HEK293T (cell line): ENCODE data around the gene ZSCAN10.

ENCODE experiments used
- ARNT ChIP-seq: fragments of 450-650 bp; IDR thresholded peaks from 2 replicates; pipeline ENCODE4 v1.6.1; 2017; ENCODE audit warnings: mild to moderate bottlenecking
- BHLHE40 ChIP-seq: fragments of 450-650 bp; IDR thresholded peaks from 2 replicates; pipeline ENCODE4 v1.6.1; 2016; ENCODE audit warnings: mild to moderate bottlenecking, moderate library complexity, borderline replicate concordance
- ELF4 ChIP-seq: fragments of 450-650 bp; IDR thresholded peaks from 2 replicates; pipeline ENCODE4 v1.6.1; 2017; ENCODE audit warnings: antibody characterized with exemption
- FOXK2 ChIP-seq: fragments of 450-650 bp; IDR thresholded peaks from 2 replicates; pipeline ENCODE4 v1.6.1; 2016; ENCODE audit warnings: mild to moderate bottlenecking
- FOXM1 ChIP-seq: fragments of 450-650 bp; IDR thresholded peaks from 2 replicates; pipeline ENCODE4 v1.6.1; 2017; ENCODE audit warnings: mild to moderate bottlenecking, borderline replicate concordance
- HDGF ChIP-seq: fragments of 450-650 bp; IDR thresholded peaks from 2 replicates; pipeline ENCODE4 v1.6.1; 2017; ENCODE audit warnings: antibody characterized with exemption, borderline replicate concordance
- L3MBTL2 ChIP-seq: fragments of 450-650 bp; conservative IDR thresholded peaks from 2 replicates; pipeline ENCODE4 v1.6.1; 2016; ENCODE audit warnings: mild to moderate bottlenecking
- SP1 ChIP-seq: fragments of 450-650 bp; IDR thresholded peaks from 2 replicates; pipeline ENCODE4 v1.6.1; 2017
- SUZ12 ChIP-seq: fragments of 450-650 bp; IDR thresholded peaks from 2 replicates; pipeline ENCODE4 v1.6.1; 2016; ENCODE audit warnings: mild to moderate bottlenecking
- TARDBP ChIP-seq: fragments of 450-650 bp; IDR thresholded peaks from 2 replicates; pipeline ENCODE4 v1.6.1; 2016
- ZNF384 ChIP-seq: fragments of 450-650 bp; IDR thresholded peaks from 2 replicates; pipeline ENCODE4 v1.6.1; 2016

- TF ChIP-seq ARNT (no peak), BHLHE40 (no peak), ZNF384 (no peak), FOXM1 (no peak), TARDBP (no peak), HDGF (no peak), SP1 (no peak), SUZ12 (no peak), L3MBTL2 (no peak), ELF4 (no peak), FOXK2 (no peak)
These were observed 19.1 kb downstream of the ZSCAN10 start for GRCh38 chr16:3080024-3080423.
